ENCODE results near the gene WARS2.

DNA sequence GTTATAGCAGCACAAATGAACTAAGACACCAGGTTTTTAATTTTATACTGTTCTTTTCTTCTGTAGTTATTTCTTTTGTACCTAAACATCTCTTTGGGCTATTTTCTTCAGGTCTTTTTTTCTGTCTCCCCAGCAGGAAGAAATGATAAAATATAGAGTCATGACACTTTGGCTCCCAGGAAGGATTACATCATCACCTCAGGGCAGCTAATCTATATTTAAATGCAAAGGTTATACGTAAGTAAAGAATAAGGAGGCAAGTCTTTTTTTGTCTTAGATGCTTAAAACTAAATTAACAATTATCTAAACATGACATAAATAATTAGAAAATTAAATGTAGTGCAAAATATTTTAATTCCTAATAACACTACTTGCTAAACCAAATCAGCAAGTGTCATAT lies 57.0 kb downstream of the WARS2 start:
- no peak for TF ChIP-seq EZH2 (IDR thresholded peaks at IDR 0.05; ENCODE audit: low read depth)
- TF ChIP-seq, protein P1, sequence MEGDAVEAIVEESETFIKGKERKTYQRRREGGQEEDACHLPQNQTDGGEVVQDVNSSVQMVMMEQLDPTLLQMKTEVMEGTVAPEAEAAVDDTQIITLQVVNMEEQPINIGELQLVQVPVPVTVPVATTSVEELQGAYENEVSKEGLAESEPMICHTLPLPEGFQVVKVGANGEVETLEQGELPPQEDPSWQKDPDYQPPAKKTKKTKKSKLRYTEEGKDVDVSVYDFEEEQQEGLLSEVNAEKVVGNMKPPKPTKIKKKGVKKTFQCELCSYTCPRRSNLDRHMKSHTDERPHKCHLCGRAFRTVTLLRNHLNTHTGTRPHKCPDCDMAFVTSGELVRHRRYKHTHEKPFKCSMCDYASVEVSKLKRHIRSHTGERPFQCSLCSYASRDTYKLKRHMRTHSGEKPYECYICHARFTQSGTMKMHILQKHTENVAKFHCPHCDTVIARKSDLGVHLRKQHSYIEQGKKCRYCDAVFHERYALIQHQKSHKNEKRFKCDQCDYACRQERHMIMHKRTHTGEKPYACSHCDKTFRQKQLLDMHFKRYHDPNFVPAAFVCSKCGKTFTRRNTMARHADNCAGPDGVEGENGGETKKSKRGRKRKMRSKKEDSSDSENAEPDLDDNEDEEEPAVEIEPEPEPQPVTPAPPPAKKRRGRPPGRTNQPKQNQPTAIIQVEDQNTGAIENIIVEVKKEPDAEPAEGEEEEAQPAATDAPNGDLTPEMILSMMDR (conservative IDR thresholded peaks at IDR 0.05) = no peak

Measured in PC-9 (cell line).